ENCODE results near the gene TTC6. TPM values are rescaled to one million over a fixed set of nuclear protein-coding genes. Genes with fewer than 3 reads are reported as not detected.

The TTC6 gene
- total and polyA plus RNA-seq, 2 of the 4 experiments (the other 2 are of a cell fraction), result under 0.01 to 0.12 TPM

DNA sequence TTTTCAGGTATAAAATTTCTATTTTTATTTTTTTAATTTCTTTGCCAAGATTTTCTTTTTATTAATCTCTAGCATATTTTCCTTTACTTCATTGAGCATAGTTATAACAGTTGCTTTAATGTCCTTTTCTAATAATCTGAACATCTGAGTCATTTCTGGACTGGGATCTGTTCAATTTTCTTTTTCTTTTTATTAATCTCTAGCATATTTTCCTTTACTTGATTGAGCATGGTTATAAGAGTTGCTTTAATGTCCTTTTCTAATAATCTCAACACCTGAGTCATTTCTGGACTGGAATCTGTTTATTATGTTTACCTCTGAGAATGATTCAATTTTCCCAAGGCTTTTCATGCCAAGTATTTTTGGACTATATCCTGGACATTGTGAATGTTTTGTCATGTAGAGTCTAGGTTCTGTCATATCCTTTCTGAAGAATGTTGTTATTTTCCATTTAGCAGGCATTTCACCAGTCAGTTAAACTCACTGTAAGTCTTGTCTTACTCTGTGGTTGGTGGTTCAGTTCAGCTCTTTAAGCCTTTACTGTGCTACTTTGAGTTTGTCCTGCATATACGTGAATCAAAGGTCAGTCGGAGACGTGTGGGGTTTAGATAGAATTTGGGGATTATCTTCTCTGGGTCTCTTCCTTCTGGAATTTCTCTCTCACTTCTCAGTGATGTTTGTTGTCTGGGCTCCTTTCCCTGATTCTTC, 20.3 kb downstream of the TTC6 start:
- DNase-seq (no peak), ATAC-seq (ENCODE audit: low read depth) (no peak)
- H2BK5ac ChIP-seq (ENCODE audit: low read depth, low read length, poor library complexity, severe bottlenecking), result no peak overlapping the region
- TF ChIP-seq USF2 (IDR thresholded peaks at IDR 0.05; ENCODE audit: low read depth, low read length), result no peak
- TF ChIP-seq, protein P1, sequence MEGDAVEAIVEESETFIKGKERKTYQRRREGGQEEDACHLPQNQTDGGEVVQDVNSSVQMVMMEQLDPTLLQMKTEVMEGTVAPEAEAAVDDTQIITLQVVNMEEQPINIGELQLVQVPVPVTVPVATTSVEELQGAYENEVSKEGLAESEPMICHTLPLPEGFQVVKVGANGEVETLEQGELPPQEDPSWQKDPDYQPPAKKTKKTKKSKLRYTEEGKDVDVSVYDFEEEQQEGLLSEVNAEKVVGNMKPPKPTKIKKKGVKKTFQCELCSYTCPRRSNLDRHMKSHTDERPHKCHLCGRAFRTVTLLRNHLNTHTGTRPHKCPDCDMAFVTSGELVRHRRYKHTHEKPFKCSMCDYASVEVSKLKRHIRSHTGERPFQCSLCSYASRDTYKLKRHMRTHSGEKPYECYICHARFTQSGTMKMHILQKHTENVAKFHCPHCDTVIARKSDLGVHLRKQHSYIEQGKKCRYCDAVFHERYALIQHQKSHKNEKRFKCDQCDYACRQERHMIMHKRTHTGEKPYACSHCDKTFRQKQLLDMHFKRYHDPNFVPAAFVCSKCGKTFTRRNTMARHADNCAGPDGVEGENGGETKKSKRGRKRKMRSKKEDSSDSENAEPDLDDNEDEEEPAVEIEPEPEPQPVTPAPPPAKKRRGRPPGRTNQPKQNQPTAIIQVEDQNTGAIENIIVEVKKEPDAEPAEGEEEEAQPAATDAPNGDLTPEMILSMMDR (conservative IDR thresholded peaks at IDR 0.05; ENCODE audit: low read depth, low read length), result no peak
- TF ChIP-seq RFX5 (IDR thresholded peaks at IDR 0.05; ENCODE audit: low read depth, low read length), result no peak
- TF ChIP-seq MAFK (IDR thresholded peaks at IDR 0.05; ENCODE audit: low read depth, low read length), result no peak
- no peak for TF ChIP-seq ELK1 (IDR thresholded peaks at IDR 0.05; ENCODE audit: borderline replicate concordance, low read depth, low read length)
- TF ChIP-seq SMC3 (IDR thresholded peaks at IDR 0.05; ENCODE audit: low read depth, low read length), result no peak
- no peak for TF ChIP-seq NFE2L2 (IDR thresholded peaks at IDR 0.05; ENCODE audit: low read depth, low read length)
- TF ChIP-seq MAZ (IDR thresholded peaks at IDR 0.05; ENCODE audit: borderline replicate concordance, low read depth, low read length), result no peak
- no peak for TF ChIP-seq MXI1 (IDR thresholded peaks at IDR 0.05; ENCODE audit: borderline replicate concordance, low read depth, low read length)
- TF ChIP-seq BHLHE40 (IDR thresholded peaks at IDR 0.05; ENCODE audit: low read depth, low read length), result no peak
- TF ChIP-seq RAD21 (IDR thresholded peaks at IDR 0.05; ENCODE audit: low read length), result no peak
- H3K9me3 ChIP-seq (ENCODE audit: control insufficient read depth, insufficient read depth, low read length), result peaks cover 21% of the 10 kb centered on the region
- intact Hi-C loops (cut with micrococcal nuclease) (no loop called here), in situ Hi-C loops (cut with MboI; ENCODE audit: low sequenced_read_pairs) (no loop called here), dilution Hi-C loops (cut with HindIII; ENCODE audit: low sequenced_read_pairs, unreplicated experiment) (no loop called here)
- no peak overlapping the region for H2BK15ac ChIP-seq (ENCODE audit: low read depth, low read length)
- no peak overlapping the region for H3K4me2 ChIP-seq (ENCODE audit: low read depth, low read length)
- no TSS peak for BruUV-seq (replicated peaks)
- H2AFZ ChIP-seq (replicated peaks; ENCODE audit: low read length, poor library complexity), result no peak overlapping the region
- no peak overlapping the region for H4K5ac ChIP-seq (ENCODE audit: low read depth, low read length)
- H4K8ac ChIP-seq (ENCODE audit: low read depth in 2 of 2, low read length in 2 of 2), result no peak overlapping the region
- H3K4ac ChIP-seq (ENCODE audit: low read depth, low read length), result no peak overlapping the region
- no peaks in the 10 kb centered on the region for H4K20me1 ChIP-seq (ENCODE audit: insufficient read depth, low read length)
- H2AK9ac ChIP-seq (replicated peaks; ENCODE audit: low read depth, low read length, poor library complexity), result no peak overlapping the region
- no peaks in the 10 kb centered on the region for H3K4me1 ChIP-seq (ENCODE audit: control insufficient read depth, insufficient read depth, low read length)
- no peak overlapping the region for H3K14ac ChIP-seq (replicated peaks; ENCODE audit: low read depth, low read length)
- no peak overlapping the region for H3K27ac ChIP-seq (ENCODE audit: insufficient read depth, low read length)
- H2BK20ac ChIP-seq (ENCODE audit: low read depth, low read length), result no peak overlapping the region
- H3K9me1 ChIP-seq (ENCODE audit: insufficient read depth, low read length), result no peaks in the 10 kb centered on the region
- H4K91ac ChIP-seq (ENCODE audit: insufficient read depth, low read depth, low read length), result no peak overlapping the region
- ChIA-PET CTCF (interaction anchor here (0.5 to 0.7 kb wide), 2 partner anchors 383 to 402 kb away, joined by 3 read pairs; no protein-coding TSS in a partner anchor), POLR2A (ENCODE audit: unreplicated experiment) (no interaction called here)
- H2AK5ac ChIP-seq (ENCODE audit: low read depth, low read length), result no peak overlapping the region
- H3K36me3 ChIP-seq (ENCODE audit: control insufficient read depth, insufficient read depth, low read length), result no peaks in the 10 kb centered on the region
- no peak overlapping the region for H2BK120ac ChIP-seq (ENCODE audit: low read depth, low read length)
- no CpG with 5 or more reads among the region's 3 CpGs for WGBS, 2 experiments (ENCODE audit: extremely low coverage in 2 of 2, insufficient read length in 1 of 2)
- no peak overlapping the region for H3K23ac ChIP-seq (ENCODE audit: low read depth, low read length)
- no peak overlapping the region for H3K9ac ChIP-seq (ENCODE audit: low read depth, low read length)
- H3K27me3 ChIP-seq (ENCODE audit: control insufficient read depth, insufficient read depth, low read length), result peaks cover 13% of the 10 kb centered on the region
- H3K4me3 ChIP-seq (ENCODE audit: insufficient read depth, low read depth, low read length), result no peak overlapping the region
- H3K18ac ChIP-seq (ENCODE audit: low read depth, low read length), result no peak overlapping the region
- H3K79me1 ChIP-seq (ENCODE audit: low read depth in 1 of 2, low read length in 2 of 2), result no peaks in the 10 kb centered on the region
- no peak overlapping the region for H3K56ac ChIP-seq (ENCODE audit: extremely low read depth, insufficient read depth, low read length)

Measured in IMR-90 (cell line).